Measurements from ENCODE around the gene ATP11B. TPM values are rescaled to one million over a fixed set of nuclear protein-coding genes. Genes with fewer than 3 reads are reported as not detected.

The ATP11B gene
- total RNA-seq, 4 donors from 2014 or later: 53.1 to 69.9 (median 61.1) TPM

DNA sequence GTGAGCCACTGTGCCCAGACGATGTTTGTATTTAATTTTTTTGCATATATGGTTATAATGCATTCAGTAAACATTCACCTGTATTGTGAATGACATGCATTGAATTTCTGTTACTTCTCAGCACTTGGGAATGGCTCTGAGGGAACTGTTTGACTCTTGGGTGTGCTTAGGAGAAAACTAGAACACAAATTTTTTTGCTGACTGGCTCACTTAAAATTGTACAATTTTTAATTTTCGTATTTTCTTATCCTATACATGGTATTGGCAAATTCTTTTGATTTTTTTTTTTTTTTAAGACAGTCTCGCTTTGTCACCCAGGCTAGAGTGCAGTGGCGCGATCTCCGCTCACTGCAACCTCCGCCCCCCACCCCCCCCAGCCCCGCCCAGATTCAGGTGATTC, 7.2 kb downstream of the ATP11B start:
- no peak for TF ChIP-seq POLR2A (IDR thresholded peaks at IDR 0.05)
- no peak for TF ChIP-seq CTCF (IDR thresholded peaks at IDR 0.05)
- H3K27ac ChIP-seq: no peak overlapping the region
- WGBS, 2 donors: 97 to 100% methylated on average over 8 of the region's 8 CpGs
- no peak overlapping the region for H3K4me3 ChIP-seq (replicated peaks in 1 of 3)
- no peak for DNase-seq
- no peaks in the 10 kb centered on the region for H3K27me3 ChIP-seq
- H3K36me3 ChIP-seq: no peaks in the 10 kb centered on the region
- intact Hi-C loops (cut with DNase I): no loop called here
- peaks cover 0 to 3% of the 10 kb centered on the region in 2 donors for H3K4me1 ChIP-seq
- no peaks in the 10 kb centered on the region for H3K9me3 ChIP-seq

GRCh38 chr3:182802413-182803390, 9.4 kb downstream of the ATP11B start:
- WGBS, 2 donors: 72 to 87% methylated on average over 6 of the region's 6 CpGs
- intact Hi-C loops (cut with DNase I): no loop called here
- DNase-seq: no peak
- no peaks in the 10 kb centered on the region for H3K36me3 ChIP-seq
- H3K4me3 ChIP-seq (replicated peaks in 1 of 3): no peak overlapping the region
- no peaks in the 10 kb centered on the region for H3K27me3 ChIP-seq
- TF ChIP-seq POLR2A (IDR thresholded peaks at IDR 0.05) (no peak), CTCF (IDR thresholded peaks at IDR 0.05) (no peak)
- H3K9me3 ChIP-seq: no peaks in the 10 kb centered on the region
- peaks cover 0 to 3% of the 10 kb centered on the region in 2 donors for H3K4me1 ChIP-seq
- no peak overlapping the region for H3K27ac ChIP-seq

GRCh38 chr3:182803596-182803995, 10.3 kb downstream of the ATP11B start:
- Histone ChIP-seq H3K27ac (no peak overlapping the region), H3K4me3 (replicated peaks in 1 of 3) (no peak overlapping the region), H3K4me1 (no peaks in the 10 kb centered on the region), H3K27me3 (no peaks in the 10 kb centered on the region), H3K9me3 (no peaks in the 10 kb centered on the region), H3K36me3 (no peaks in the 10 kb centered on the region)
- no peak for TF ChIP-seq CTCF (IDR thresholded peaks at IDR 0.05)
- TF ChIP-seq POLR2A (IDR thresholded peaks at IDR 0.05): no peak
- no peak for DNase-seq
- intact Hi-C loops (cut with DNase I): no loop called here
- 89 to 91% methylated on average over 4 of the region's 4 CpGs for WGBS, 2 donors

- no peak for TF ChIP-seq CTCF (IDR thresholded peaks at IDR 0.05)
- 80% methylated on average over 1 of the region's 1 CpG for WGBS, 2 donors
- Histone ChIP-seq H3K9me3 (no peaks in the 10 kb centered on the region), H3K27me3 (no peaks in the 10 kb centered on the region), H3K4me3 (replicated peaks in 1 of 3) (no peak overlapping the region), H3K36me3 (no peaks in the 10 kb centered on the region), H3K27ac (no peak overlapping the region), H3K4me1 (no peaks in the 10 kb centered on the region)
- DNase-seq: no peak
- intact Hi-C loops (cut with DNase I): no loop called here
Measured at GRCh38 chr3:182807061-182807460, 13.8 kb downstream of the ATP11B start.

GRCh38 chr3:182808041-182808770, 14.9 kb downstream of the ATP11B start:
- DNase-seq: no peak
- 55 to 58% methylated on average over 3 of the region's 3 CpGs for WGBS, 2 donors
- TF ChIP-seq POLR2A (IDR thresholded peaks at IDR 0.05) (no peak), CTCF (IDR thresholded peaks at IDR 0.05) (no peak)
- no peaks in the 10 kb centered on the region for H3K9me3 ChIP-seq
- intact Hi-C loops (cut with DNase I): no loop called here
- no peaks in the 10 kb centered on the region for H3K4me1 ChIP-seq
- no peaks in the 10 kb centered on the region for H3K36me3 ChIP-seq
- no peaks in the 10 kb centered on the region for H3K27me3 ChIP-seq
- H3K4me3 ChIP-seq (replicated peaks in 1 of 3): no peak overlapping the region
- H3K27ac ChIP-seq: no peak overlapping the region

Data from thyroid gland (tissue), 4 donors.